ENCODE measurements around the gene HPCAL1. TPM values are rescaled to one million over a fixed set of nuclear protein-coding genes. Genes with fewer than 3 reads are reported as not detected.

Gene HPCAL1
- total and polyA plus RNA-seq, 3 experiments from 2014 or later, result 44.1 to 96.3 (median 47.6) TPM

DNA sequence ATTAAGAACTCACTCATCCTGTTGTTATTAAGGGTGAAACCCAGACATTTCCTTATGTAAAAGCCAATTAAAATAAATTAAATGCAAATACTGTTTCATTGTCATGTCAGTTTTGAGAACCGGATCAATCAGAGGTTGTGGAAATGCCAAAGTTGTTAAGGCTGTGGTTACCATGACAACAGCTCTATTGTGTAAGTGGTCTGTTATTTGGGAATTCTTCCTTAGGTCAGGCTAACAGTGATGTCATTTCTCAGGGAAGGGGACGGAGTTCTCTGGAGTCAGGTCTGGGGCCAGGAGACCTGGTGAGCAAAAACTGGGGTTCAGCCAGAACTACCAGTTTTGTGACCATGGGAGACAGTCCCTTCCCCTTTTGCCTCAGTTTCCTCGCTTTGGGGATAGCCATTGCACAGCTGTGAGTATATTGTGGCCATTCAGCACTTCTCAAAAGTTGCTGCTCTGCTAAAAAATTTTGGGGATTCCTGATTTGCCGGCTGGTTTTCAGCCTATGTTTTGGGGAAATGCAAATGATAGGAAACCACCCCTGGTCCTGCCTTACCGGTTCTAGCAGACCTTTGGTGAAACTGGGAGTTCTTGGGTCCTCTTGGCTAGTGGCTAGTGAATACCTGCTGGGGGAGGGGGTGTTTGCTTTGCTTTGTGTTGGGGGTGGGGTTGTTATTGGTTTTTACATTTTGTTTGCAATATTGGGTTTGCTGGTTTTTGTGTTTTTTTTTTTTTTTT is 21.6 kb downstream of the HPCAL1 start:
- ChIA-PET POLR2A (interaction anchor here (0.6 kb wide), 1 partner anchor 16 kb away, joined by 6 read pairs; no protein-coding TSS in a partner anchor), CTCF (no interaction called here)
- peaks cover 46% of the 10 kb centered on the region for H3K4me1 ChIP-seq (ENCODE audit: insufficient read depth, low read length)
- Mint-ChIP-seq H3K27ac (peak overlapping the region in 4 of 8 donors; percentile 27 to 73 (median 52)), H3K4me3 (no peak overlapping the region), H3K9me3 (no peaks in the 10 kb centered on the region), H3K36me3 (peaks cover 0 to 23% (median 2%) of the 10 kb centered on the region in 3 donors), H3K27me3 (no peaks in the 10 kb centered on the region), H3K4me1 (peaks cover 49 to 91% (median 69%) of the 10 kb centered on the region in 3 donors)
- H3K27me3 ChIP-seq (ENCODE audit: insufficient read depth, low read length, poor library complexity, severe bottlenecking), result no peaks in the 10 kb centered on the region
- no peak for DNase-seq
- H3K9me3 ChIP-seq (ENCODE audit: low read length), result no peaks in the 10 kb centered on the region
- H3K27ac ChIP-seq (ENCODE audit: low read depth, low read length), result no peak overlapping the region
- no peak overlapping the region for H3K4me3 ChIP-seq (ENCODE audit: low read length)
- no peaks in the 10 kb centered on the region for H3K36me3 ChIP-seq (ENCODE audit: insufficient read depth, low read length)

- ChIA-PET POLR2A (no interaction called here), CTCF (interaction anchor here (7.6 kb wide), 1 partner anchor 83 kb away, joined by 68 read pairs; no protein-coding TSS in a partner anchor)
- H3K27ac ChIP-seq (ENCODE audit: low read depth, low read length), result no peak overlapping the region
- H3K9me3 Mint-ChIP-seq, result no peaks in the 10 kb centered on the region
- H3K4me3 ChIP-seq (ENCODE audit: low read length), result no peak overlapping the region
- H3K4me1 Mint-ChIP-seq, result peaks cover 56 to 94% (median 72%) of the 10 kb centered on the region in 3 donors
- peaks cover 58% of the 10 kb centered on the region for H3K4me1 ChIP-seq (ENCODE audit: insufficient read depth, low read length)
- no peak for DNase-seq
- no peaks in the 10 kb centered on the region for H3K27me3 ChIP-seq (ENCODE audit: insufficient read depth, low read length, poor library complexity, severe bottlenecking)
- no peaks in the 10 kb centered on the region for H3K27me3 Mint-ChIP-seq
- H3K36me3 ChIP-seq (ENCODE audit: insufficient read depth, low read length), result no peaks in the 10 kb centered on the region
- H3K27ac Mint-ChIP-seq, result peak overlapping the region; percentile 19 to 98 (median 67)
- H3K36me3 Mint-ChIP-seq, result peaks cover 0 to 27% (median 2%) of the 10 kb centered on the region in 3 donors
- H3K9me3 ChIP-seq (ENCODE audit: low read length), result no peaks in the 10 kb centered on the region
- no peak overlapping the region for H3K4me3 Mint-ChIP-seq
Measured at GRCh38 chr2:10325278-10326145, 22.8 kb downstream of the HPCAL1 start.

GRCh38 chr2:10326151-10326616 is 23.5 kb downstream of the HPCAL1 start:
- H3K27ac ChIP-seq (ENCODE audit: low read depth, low read length), result no peak overlapping the region
- no peaks in the 10 kb centered on the region for H3K27me3 ChIP-seq (ENCODE audit: insufficient read depth, low read length, poor library complexity, severe bottlenecking)
- H3K4me1 ChIP-seq (ENCODE audit: insufficient read depth, low read length), result peaks cover 63% of the 10 kb centered on the region
- ChIA-PET POLR2A (interaction anchor here (2.1 kb wide), 1 partner anchor 22 kb away, joined by 6 read pairs; no protein-coding TSS in a partner anchor), CTCF (interaction anchor here (7.6 to 8.9 kb wide), 2 partner anchors 21 to 83 kb away, joined by 68 to 87 read pairs; partner anchors contain the start of gene HPCAL1)
- Mint-ChIP-seq H3K4me1 (peaks cover 57 to 96% (median 73%) of the 10 kb centered on the region in 3 donors), H3K36me3 (peaks cover 0 to 26% (median 2%) of the 10 kb centered on the region in 3 donors), H3K4me3 (no peak overlapping the region), H3K27me3 (peaks cover 0 to 2% of the 10 kb centered on the region in 2 donors), H3K27ac (peak overlapping the region in 7 of 8 donors; percentile 33 to 98 (median 66)), H3K9me3 (no peaks in the 10 kb centered on the region)
- no peaks in the 10 kb centered on the region for H3K9me3 ChIP-seq (ENCODE audit: low read length)
- no peak overlapping the region for H3K4me3 ChIP-seq (ENCODE audit: low read length)
- H3K36me3 ChIP-seq (ENCODE audit: insufficient read depth, low read length), result no peaks in the 10 kb centered on the region
- DNase-seq, result no peak

- peaks cover 65 to 98% (median 75%) of the 10 kb centered on the region in 3 donors for H3K4me1 Mint-ChIP-seq
- Histone ChIP-seq H3K4me1 (ENCODE audit: insufficient read depth, low read length) (peaks cover 71% of the 10 kb centered on the region), H3K27ac (ENCODE audit: low read depth, low read length) (no peak overlapping the region), H3K27me3 (ENCODE audit: insufficient read depth, low read length, poor library complexity, severe bottlenecking) (no peaks in the 10 kb centered on the region), H3K9me3 (ENCODE audit: low read length) (no peaks in the 10 kb centered on the region), H3K36me3 (ENCODE audit: insufficient read depth, low read length) (no peaks in the 10 kb centered on the region), H3K4me3 (ENCODE audit: low read length) (no peak overlapping the region)
- H3K9me3 Mint-ChIP-seq, result no peaks in the 10 kb centered on the region
- POLR2A ChIA-PET, result interaction anchor here (2.1 kb wide), 1 partner anchor 23 kb away, joined by 6 read pairs; no protein-coding TSS in a partner anchor
- peak overlapping the region; percentile 33 to 98 (median 94) for H3K27ac Mint-ChIP-seq
- H3K4me3 Mint-ChIP-seq, result peak overlapping the region in 1 of 7 donors; percentile 63
- H3K36me3 Mint-ChIP-seq, result peaks cover 0 to 21% (median 2%) of the 10 kb centered on the region in 3 donors
- DNase-seq, result no peak
- H3K27me3 Mint-ChIP-seq, result peaks cover 0 to 2% of the 10 kb centered on the region in 2 donors
- CTCF ChIA-PET, result interaction anchor here (1.0 to 8.9 kb wide), 5 partner anchors 11 to 185 kb away, joined by 3 to 87 read pairs (median 5); partner anchors contain the start of gene HPCAL1
Measured at GRCh38 chr2:10326707-10327594, 24.2 kb downstream of the HPCAL1 start.

GRCh38 chr2:10327896-10328669 is 25.4 kb downstream of the HPCAL1 start:
- H3K4me1 ChIP-seq (ENCODE audit: insufficient read depth, low read length), result peaks cover 82% of the 10 kb centered on the region
- Mint-ChIP-seq H3K9me3 (no peaks in the 10 kb centered on the region), H3K4me1 (peaks cover 75 to 98% (median 84%) of the 10 kb centered on the region in 3 donors), H3K27me3 (peaks cover 0 to 2% of the 10 kb centered on the region in 2 donors), H3K36me3 (peaks cover 0 to 13% (median 1%) of the 10 kb centered on the region in 3 donors), H3K4me3 (peak overlapping the region in 6 of 7 donors; percentile 13 to 52 (median 36)), H3K27ac (peak overlapping the region; percentile 84 to 98 (median 94))
- no peak for DNase-seq
- no peaks in the 10 kb centered on the region for H3K36me3 ChIP-seq (ENCODE audit: insufficient read depth, low read length)
- H3K27me3 ChIP-seq (ENCODE audit: insufficient read depth, low read length, poor library complexity, severe bottlenecking), result no peaks in the 10 kb centered on the region
- ChIA-PET CTCF (interaction anchor here (1.0 to 8.9 kb wide), 5 partner anchors 10 to 186 kb away, joined by 3 to 87 read pairs (median 5); partner anchors contain the start of gene HPCAL1), POLR2A (interaction anchor here (0.6 to 2.1 kb wide), 3 partner anchors 24 to 26 kb away, joined by 3 to 6 read pairs (median 5); no protein-coding TSS in a partner anchor)
- no peaks in the 10 kb centered on the region for H3K9me3 ChIP-seq (ENCODE audit: low read length)
- no peak overlapping the region for H3K4me3 ChIP-seq (ENCODE audit: low read length)
- no peak overlapping the region for H3K27ac ChIP-seq (ENCODE audit: low read depth, low read length)

DNA sequence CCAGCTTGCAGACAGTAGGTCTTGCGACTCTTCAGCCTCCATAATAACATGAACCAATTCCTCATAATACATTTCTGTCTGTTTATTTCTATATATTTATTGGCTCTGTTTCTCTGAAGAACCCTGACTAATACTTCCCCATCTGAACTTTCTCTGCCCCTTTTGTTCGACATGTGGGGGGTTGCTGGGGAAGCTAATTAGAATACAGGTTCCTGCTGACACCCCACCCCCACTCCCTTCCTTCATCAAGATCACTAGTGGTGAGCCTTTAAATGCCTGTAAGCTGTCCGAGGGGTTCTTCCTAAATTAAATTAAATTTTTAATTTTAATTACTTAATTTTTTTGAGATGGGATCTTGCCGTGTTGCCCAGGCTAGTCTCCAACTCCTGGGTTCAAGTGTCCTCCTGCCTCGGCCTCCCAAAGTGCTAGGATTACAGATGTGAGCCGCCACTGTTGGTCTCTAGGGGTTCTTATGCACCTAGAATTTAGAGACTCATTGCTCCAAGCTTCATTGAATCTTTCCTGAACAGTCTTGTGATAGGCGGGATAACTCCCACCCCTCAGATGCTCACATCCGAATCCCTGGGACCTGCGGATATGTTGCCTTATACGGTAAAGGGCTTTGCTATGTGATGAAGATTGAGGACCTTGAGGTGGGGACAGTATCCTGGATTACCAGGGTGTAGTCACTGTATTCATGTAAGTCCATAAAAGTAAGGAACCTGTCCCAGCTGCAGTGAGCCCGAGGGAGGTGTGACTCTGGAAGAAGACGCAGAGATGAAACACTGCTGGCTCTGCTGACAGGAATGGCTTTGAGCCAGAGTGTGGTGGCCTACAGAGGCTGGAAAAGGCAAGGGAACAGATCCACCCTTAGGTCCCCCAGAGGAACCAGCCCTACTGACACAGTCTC is 26.2 kb downstream of the HPCAL1 start:
- H3K4me3 ChIP-seq (ENCODE audit: low read length), result peak overlapping the region; percentile 86
- ChIA-PET CTCF (interaction anchor here (1.0 to 8.9 kb wide), 5 partner anchors 9 to 80 kb away, joined by 3 to 87 read pairs (median 5); partner anchors contain the start of gene HPCAL1), POLR2A (interaction anchor here (0.6 to 3.5 kb wide), 6 partner anchors 25 to 1596 kb away, joined by 3 to 52 read pairs (median 4); partner anchors contain the start of gene HPCAL1)
- peak in 1 of 5 donors; percentile 25 for DNase-seq
- no peak overlapping the region for H3K27ac ChIP-seq (ENCODE audit: low read depth, low read length)
- H3K36me3 ChIP-seq (ENCODE audit: insufficient read depth, low read length), result peaks cover 4% of the 10 kb centered on the region
- peaks cover 85% of the 10 kb centered on the region for H3K4me1 ChIP-seq (ENCODE audit: insufficient read depth, low read length)
- Mint-ChIP-seq H3K4me3 (peak overlapping the region; percentile 90 to 93 (median 92)), H3K36me3 (peaks cover 0 to 8% (median 0%) of the 10 kb centered on the region in 3 donors), H3K4me1 (peaks cover 80 to 98% (median 84%) of the 10 kb centered on the region in 3 donors), H3K27ac (peak overlapping the region; percentile 89 to 98 (median 94)), H3K27me3 (peaks cover 0 to 2% of the 10 kb centered on the region in 2 donors), H3K9me3 (no peaks in the 10 kb centered on the region)
- no peaks in the 10 kb centered on the region for H3K9me3 ChIP-seq (ENCODE audit: low read length)
- H3K27me3 ChIP-seq (ENCODE audit: insufficient read depth, low read length, poor library complexity, severe bottlenecking), result no peaks in the 10 kb centered on the region
